ENCODE data around the gene RNF103.
A peak's percentile ranks its signal among the peaks of the same experiment; 100 is the strongest.

Gene RNF103

GRCh38 chr2:86634352-86634751 lies 10.7 kb upstream of the RNF103 start:
- no peak overlapping the region for H3K4me3 Mint-ChIP-seq
- no peaks in the 10 kb centered on the region for H3K4me1 Mint-ChIP-seq
- no peaks in the 10 kb centered on the region for H3K27me3 Mint-ChIP-seq
- DNase-seq: no peak
- H3K27ac Mint-ChIP-seq: no peak overlapping the region
- H3K9me3 Mint-ChIP-seq: peaks cover 0 to under 1% of the 10 kb centered on the region in 2 donors
- no peak for ATAC-seq

GRCh38 chr2:86633155-86633651 lies 9.5 kb upstream of the RNF103 start:
- Mint-ChIP-seq H3K4me3 (no peak overlapping the region), H3K27me3 (no peaks in the 10 kb centered on the region), H3K27ac (no peak overlapping the region), H3K4me1 (no peaks in the 10 kb centered on the region), H3K9me3 (no peaks in the 10 kb centered on the region)
- ATAC-seq (no peak), DNase-seq (no peak)

GRCh38 chr2:86632672-86633071 lies 9.0 kb upstream of the RNF103 start:
- no peak overlapping the region for H3K4me3 Mint-ChIP-seq
- no peak for ATAC-seq
- H3K4me1 Mint-ChIP-seq: no peaks in the 10 kb centered on the region
- DNase-seq: no peak
- H3K9me3 Mint-ChIP-seq: no peaks in the 10 kb centered on the region
- no peaks in the 10 kb centered on the region for H3K27me3 Mint-ChIP-seq
- H3K27ac Mint-ChIP-seq: no peak overlapping the region

- no peaks in the 10 kb centered on the region for H3K9me3 Mint-ChIP-seq
- no peaks in the 10 kb centered on the region for H3K4me1 Mint-ChIP-seq
- DNase-seq: no peak
- no peak overlapping the region for H3K4me3 Mint-ChIP-seq
- no peaks in the 10 kb centered on the region for H3K27me3 Mint-ChIP-seq
- ATAC-seq: no peak
- no peak overlapping the region for H3K27ac Mint-ChIP-seq
Observed at GRCh38 chr2:86631846-86632485, 8.3 kb upstream of the RNF103 start.

GRCh38 chr2:86628091-86628522 lies 4.4 kb upstream of the RNF103 start:
- ATAC-seq (no peak), DNase-seq (no peak)
- Mint-ChIP-seq H3K27me3 (no peaks in the 10 kb centered on the region), H3K9me3 (no peaks in the 10 kb centered on the region), H3K4me3 (no peak overlapping the region), H3K4me1 (peaks cover 7% of the 10 kb centered on the region), H3K27ac (no peak overlapping the region)

GRCh38 chr2:86627550-86627949 lies 3.9 kb upstream of the RNF103 start:
- H3K9me3 Mint-ChIP-seq: no peaks in the 10 kb centered on the region
- no peak overlapping the region for H3K4me3 Mint-ChIP-seq
- ATAC-seq: no peak
- no peak for DNase-seq
- H3K27ac Mint-ChIP-seq: no peak overlapping the region
- H3K4me1 Mint-ChIP-seq: peaks cover 7% of the 10 kb centered on the region
- H3K27me3 Mint-ChIP-seq: no peaks in the 10 kb centered on the region

- DNase-seq: no peak
- Mint-ChIP-seq H3K27me3 (no peaks in the 10 kb centered on the region), H3K9me3 (no peaks in the 10 kb centered on the region), H3K27ac (no peak overlapping the region), H3K4me3 (no peak overlapping the region), H3K4me1 (peaks cover 17% of the 10 kb centered on the region)
- ATAC-seq: no peak
Observed at GRCh38 chr2:86625096-86625495, 1.4 kb upstream of the RNF103 start.

GRCh38 chr2:86624267-86624547 lies 542 bp upstream of the RNF103 start:
- ATAC-seq: no peak
- peaks cover 24% of the 10 kb centered on the region for H3K4me1 Mint-ChIP-seq
- H3K9me3 Mint-ChIP-seq: no peaks in the 10 kb centered on the region
- H3K27ac Mint-ChIP-seq: peak overlapping the region; percentile 86 to 96
- DNase-seq: peak in 1 of 2 donors; percentile 18
- peak overlapping the region; percentile 69 for H3K4me3 Mint-ChIP-seq
- H3K27me3 Mint-ChIP-seq: no peaks in the 10 kb centered on the region

- H3K27ac Mint-ChIP-seq: peak overlapping the region; percentile 99
Observed at GRCh38 chr2:86623043-86623493, 597 bp downstream of the RNF103 start.

GRCh38 chr2:86622519-86623042 lies 1.1 kb downstream of the RNF103 start:
- H3K27ac Mint-ChIP-seq: peak overlapping the region; percentile 99
- H3K9me3 Mint-ChIP-seq: no peaks in the 10 kb centered on the region
- DNase-seq (peak in 1 of 2 donors; percentile 29), ATAC-seq (no peak)
- peaks cover 30% of the 10 kb centered on the region for H3K4me1 Mint-ChIP-seq
- H3K4me3 Mint-ChIP-seq: peak overlapping the region; percentile 89 to 96
- no peaks in the 10 kb centered on the region for H3K27me3 Mint-ChIP-seq

More at GRCh38 chr2:86623043-86623493, 597 bp downstream of the RNF103 start:
- DNase-seq: peak; percentile 57 to 60
- ATAC-seq: peak; percentile 43
- Mint-ChIP-seq H3K9me3 (no peaks in the 10 kb centered on the region), H3K27me3 (no peaks in the 10 kb centered on the region), H3K4me1 (peaks cover 29% of the 10 kb centered on the region), H3K4me3 (peak overlapping the region; percentile 89 to 96)

- H3K4me1 Mint-ChIP-seq: peaks cover 37% of the 10 kb centered on the region
Observed at GRCh38 chr2:86621280-86621943, 2.3 kb downstream of the RNF103 start.

GRCh38 chr2:86617738-86618137 lies 5.9 kb downstream of the RNF103 start:
- H3K4me1 Mint-ChIP-seq: peaks cover 40% of the 10 kb centered on the region
- no peak overlapping the region for H3K4me3 Mint-ChIP-seq
- no peaks in the 10 kb centered on the region for H3K9me3 Mint-ChIP-seq
- H3K27me3 Mint-ChIP-seq: no peaks in the 10 kb centered on the region
- H3K27ac Mint-ChIP-seq: no peak overlapping the region
- no peak for DNase-seq
- ATAC-seq: no peak

More at GRCh38 chr2:86621280-86621943, 2.3 kb downstream of the RNF103 start:
- Mint-ChIP-seq H3K4me3 (peak overlapping the region; percentile 89 to 96), H3K9me3 (no peaks in the 10 kb centered on the region), H3K27me3 (no peaks in the 10 kb centered on the region), H3K27ac (peak overlapping the region; percentile 60 to 62)
- ATAC-seq (no peak), DNase-seq (no peak)

GRCh38 chr2:86617153-86617552 lies 6.5 kb downstream of the RNF103 start:
- H3K9me3 Mint-ChIP-seq: no peaks in the 10 kb centered on the region
- no peaks in the 10 kb centered on the region for H3K27me3 Mint-ChIP-seq
- DNase-seq (no peak), ATAC-seq (no peak)
- H3K4me1 Mint-ChIP-seq: peaks cover 40% of the 10 kb centered on the region
- H3K4me3 Mint-ChIP-seq: no peak overlapping the region
- H3K27ac Mint-ChIP-seq: no peak overlapping the region

GRCh38 chr2:86616502-86616901 lies 7.2 kb downstream of the RNF103 start:
- no peaks in the 10 kb centered on the region for H3K9me3 Mint-ChIP-seq
- no peak overlapping the region for H3K27ac Mint-ChIP-seq
- no peaks in the 10 kb centered on the region for H3K27me3 Mint-ChIP-seq
- H3K4me1 Mint-ChIP-seq: peaks cover 41% of the 10 kb centered on the region
- no peak for DNase-seq
- H3K4me3 Mint-ChIP-seq: no peak overlapping the region
- no peak for ATAC-seq

GRCh38 chr2:86615596-86615995 lies 8.1 kb downstream of the RNF103 start:
- Mint-ChIP-seq H3K4me1 (peaks cover 43% of the 10 kb centered on the region), H3K27ac (no peak overlapping the region), H3K9me3 (no peaks in the 10 kb centered on the region), H3K4me3 (no peak overlapping the region), H3K27me3 (no peaks in the 10 kb centered on the region)
- ATAC-seq: no peak
- DNase-seq: no peak

GRCh38 chr2:86613515-86613914 lies 10.2 kb downstream of the RNF103 start:
- ATAC-seq (no peak), DNase-seq (no peak)
- Mint-ChIP-seq H3K9me3 (no peaks in the 10 kb centered on the region), H3K27ac (no peak overlapping the region), H3K27me3 (no peaks in the 10 kb centered on the region), H3K4me3 (no peak overlapping the region), H3K4me1 (peaks cover 31% of the 10 kb centered on the region)

All from stimulated activated naive CD8-positive, alpha-beta T cell treated with anti-CD3 and anti-CD28 coated beads, Interleukin-15, amount 100 ng/mL, for 72 hours (primary cell).